Measurements from ENCODE around the gene DNAJC6. TPM values are rescaled to one million over a fixed set of nuclear protein-coding genes. Genes with fewer than 3 reads are reported as not detected.

The DNAJC6 gene
- 1 to 10 TPM; 4.8 to 5.6 TPM for total RNA-seq

GRCh38 chr1:65309304-65310077 lies at the start of gene DNAJC6:
TSS of gene DNAJC6 (plus strand) at chr1:65309543. CDS start at chr1:65309746, 203 bp downstream.
- POLR2A ChIA-PET: interaction anchor here (0.7 kb wide), 1 partner anchor 55 kb away, joined by 7 read pairs; no protein-coding TSS in a partner anchor
- CTCF ChIA-PET: interaction anchor here (2.2 kb wide), 1 partner anchor 94 kb away, joined by 4 read pairs; no protein-coding TSS in a partner anchor

DNA sequence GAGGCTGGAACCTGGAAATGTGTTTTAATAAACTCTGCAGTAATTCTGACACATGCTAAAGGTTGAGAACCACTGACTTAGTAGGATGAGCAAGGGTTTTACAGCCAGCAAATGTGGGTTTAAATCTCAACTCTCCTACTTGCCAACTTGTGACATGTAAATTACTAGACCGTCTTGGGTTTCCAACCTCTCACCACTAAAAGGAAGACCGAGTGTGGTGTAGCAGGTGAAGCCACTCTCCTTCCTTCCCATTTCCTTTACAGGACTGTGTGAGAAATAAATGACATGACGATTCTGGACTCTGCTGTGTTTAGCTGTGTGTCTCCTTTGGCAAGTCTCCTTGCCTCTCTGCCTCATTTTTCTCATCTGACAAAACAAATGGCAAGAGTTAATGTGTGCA lies 49.5 kb upstream of the DNAJC6 start:
- POLR2A ChIA-PET: interaction anchor here (0.6 kb wide), 1 partner anchor 30 kb away, joined by 7 read pairs; no protein-coding TSS in a partner anchor
- CTCF ChIA-PET: interaction anchor here (0.6 kb wide), 1 partner anchor 22 kb away, joined by 3 read pairs; no protein-coding TSS in a partner anchor

- POLR2A ChIA-PET: interaction anchor here (0.7 kb wide), 1 partner anchor 138 kb away, joined by 3 read pairs; no protein-coding TSS in a partner anchor
Observed at GRCh38 chr1:65260851-65261473, 48.4 kb upstream of the DNAJC6 start.

DNA sequence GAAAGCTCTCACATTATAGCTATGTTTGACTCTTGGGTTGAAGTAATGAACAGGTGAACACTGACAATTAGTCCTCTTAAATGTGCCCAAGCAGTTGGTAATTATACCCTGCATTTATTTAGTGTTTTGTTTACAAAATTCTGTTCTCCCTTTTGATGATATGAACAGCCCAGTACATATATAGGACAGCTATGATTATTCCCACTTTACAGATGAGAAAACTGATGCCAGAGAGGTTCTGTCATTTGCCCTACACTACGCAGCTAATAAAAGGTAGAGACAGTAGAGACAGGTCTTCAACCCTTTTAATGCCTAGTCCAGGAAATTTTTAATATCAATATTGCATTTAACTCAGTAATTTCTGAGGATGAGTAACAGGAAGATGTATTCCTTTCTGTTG lies 46.1 kb upstream of the DNAJC6 start:
- ChIA-PET POLR2A (no interaction called here), CTCF (no interaction called here)

More at GRCh38 chr1:65260851-65261473, 48.4 kb upstream of the DNAJC6 start:
- CTCF ChIA-PET: no interaction called here

- ChIA-PET CTCF (no interaction called here), POLR2A (no interaction called here)
Observed at GRCh38 chr1:65264197-65264929, 45.0 kb upstream of the DNAJC6 start.

GRCh38 chr1:65265296-65265650 lies 44.1 kb upstream of the DNAJC6 start:
- POLR2A ChIA-PET: no interaction called here
- CTCF ChIA-PET: no interaction called here

DNA sequence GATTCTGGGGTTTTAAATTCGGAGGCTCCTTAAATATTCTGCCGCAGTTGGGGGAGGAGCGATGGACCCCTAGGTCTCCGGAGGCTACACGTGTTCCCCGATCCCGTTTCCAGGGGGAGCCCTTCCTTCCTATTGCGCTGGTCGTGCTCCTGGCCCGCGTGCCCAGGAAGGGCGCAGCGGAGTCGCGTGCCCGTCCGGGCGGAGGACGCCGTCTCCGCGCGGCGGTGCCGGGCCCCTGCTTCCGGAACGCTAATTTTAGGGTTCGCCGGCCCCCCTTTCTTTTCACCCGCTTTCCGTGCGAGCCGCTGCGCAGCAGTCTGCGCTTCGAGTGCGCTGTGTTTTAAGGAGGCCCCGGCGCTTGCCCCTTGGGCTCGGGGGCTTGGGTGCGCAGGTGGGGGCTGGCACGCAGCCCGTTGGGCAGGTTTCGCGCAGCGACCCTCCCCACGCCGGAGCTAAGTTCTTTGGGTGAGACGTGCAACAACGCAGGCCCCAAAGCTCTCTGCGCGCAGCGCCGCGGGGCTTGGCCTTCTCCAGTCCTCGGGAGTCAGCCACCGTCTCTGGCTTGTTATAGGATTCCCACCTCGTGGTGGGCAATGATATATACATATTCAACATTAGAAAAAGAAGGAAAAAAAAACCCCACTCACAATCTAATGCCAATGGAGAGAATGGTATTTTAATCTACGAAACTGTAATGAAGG lies 43.5 kb upstream of the DNAJC6 start:
- ChIA-PET CTCF (no interaction called here), POLR2A (no interaction called here)

- CTCF ChIA-PET: no interaction called here
- POLR2A ChIA-PET: no interaction called here
Observed at GRCh38 chr1:65266476-65266875, 42.9 kb upstream of the DNAJC6 start.

DNA sequence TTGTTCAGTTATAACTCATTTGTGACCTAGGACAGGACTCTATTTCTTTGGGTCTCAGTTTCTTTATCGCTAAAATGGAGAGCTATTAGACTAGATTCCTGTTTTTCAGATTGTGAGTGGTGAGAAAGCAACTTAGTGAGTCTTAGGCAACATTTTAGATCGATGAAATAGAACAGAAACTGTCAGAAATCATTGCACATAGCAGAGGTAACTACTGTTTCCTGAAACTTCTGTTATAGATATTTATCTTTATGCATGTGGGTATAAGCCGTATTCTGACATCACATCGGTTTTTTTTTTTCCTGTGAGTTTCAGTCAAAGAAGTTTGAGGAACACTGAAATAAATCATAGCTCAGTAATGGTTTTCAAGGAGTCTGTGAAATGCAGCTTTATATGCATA lies 42.1 kb upstream of the DNAJC6 start:
- ChIA-PET POLR2A (no interaction called here), CTCF (no interaction called here)

GRCh38 chr1:65267683-65268082 lies 41.7 kb upstream of the DNAJC6 start:
- POLR2A ChIA-PET: no interaction called here
- CTCF ChIA-PET: no interaction called here

GRCh38 chr1:65269612-65270011 lies 39.7 kb upstream of the DNAJC6 start:
- ChIA-PET CTCF (no interaction called here), POLR2A (no interaction called here)

- POLR2A ChIA-PET: no interaction called here
Observed at GRCh38 chr1:65276197-65276939, 33.0 kb upstream of the DNAJC6 start.

DNA sequence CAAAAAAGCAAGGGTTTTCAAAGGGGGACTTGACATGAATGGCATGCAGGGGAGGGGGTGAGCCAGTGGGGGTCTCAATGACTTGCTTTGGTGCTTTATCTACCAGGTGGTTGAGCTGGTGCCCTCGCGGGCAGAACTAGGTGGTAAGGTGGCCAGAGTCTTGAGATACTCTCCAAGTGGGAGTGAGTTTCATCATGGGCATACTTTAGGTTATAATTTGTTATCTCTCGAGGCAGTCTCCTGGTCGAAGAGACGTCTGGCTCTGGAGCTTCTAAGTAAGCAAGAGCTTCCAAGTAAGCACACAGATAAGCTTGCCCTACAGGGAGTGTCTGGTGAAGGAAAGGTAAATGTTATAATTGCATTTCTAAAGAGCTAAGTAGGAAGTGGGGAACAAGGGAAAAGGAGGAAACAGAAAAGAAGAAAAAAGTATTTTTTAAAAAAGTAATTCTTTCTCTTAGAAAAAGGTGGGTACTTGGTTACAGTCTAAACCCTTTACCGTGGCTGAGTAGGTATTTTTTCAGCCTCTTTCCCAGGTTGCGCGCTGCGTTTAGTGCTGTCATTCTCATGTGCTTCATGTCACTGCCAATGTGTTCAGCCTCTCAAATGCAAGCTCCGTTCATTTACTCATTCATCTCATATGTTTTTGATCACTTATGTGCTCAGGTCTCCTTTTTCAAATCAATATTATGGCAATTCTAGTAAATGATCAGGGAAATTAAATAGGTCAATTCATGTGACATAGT lies 31.6 kb upstream of the DNAJC6 start:
- ChIA-PET POLR2A (no interaction called here), CTCF (no interaction called here)

More at GRCh38 chr1:65276197-65276939, 33.0 kb upstream of the DNAJC6 start:
- CTCF ChIA-PET: no interaction called here

GRCh38 chr1:65278376-65279069 lies 30.8 kb upstream of the DNAJC6 start:
- ChIA-PET POLR2A (no interaction called here), CTCF (no interaction called here)

GRCh38 chr1:65279070-65279779 lies 30.1 kb upstream of the DNAJC6 start:
- POLR2A ChIA-PET: no interaction called here
- CTCF ChIA-PET: no interaction called here

- CTCF ChIA-PET: interaction anchor here (0.6 kb wide), 1 partner anchor 22 kb away, joined by 3 read pairs; no protein-coding TSS in a partner anchor
Observed at GRCh38 chr1:65281846-65282245, 27.5 kb upstream of the DNAJC6 start.

GRCh38 chr1:65284229-65284628 lies 25.1 kb upstream of the DNAJC6 start:
- ChIA-PET CTCF (no interaction called here), POLR2A (no interaction called here)

More at GRCh38 chr1:65281846-65282245, 27.5 kb upstream of the DNAJC6 start:
- POLR2A ChIA-PET: no interaction called here
